T follicular helper cell (primary cell): ENCODE measurements around the gene DEXI.
"Not testable (repeated sequence)": the region's sequence is repeated elsewhere in the genome, so short reads cannot be mapped to it uniquely, and the experiment has no call there.

ENCODE experiments used
- DNase-seq: peaks from one replicate; pipeline ENCODE4 v3.0.0-alpha.2; 2020; ENCODE audit warnings: low read depth

DEXI gene

GRCh38 chr16:10941127-10941933, 938 bp downstream of the DEXI start:
- no peak for DNase-seq

DNA sequence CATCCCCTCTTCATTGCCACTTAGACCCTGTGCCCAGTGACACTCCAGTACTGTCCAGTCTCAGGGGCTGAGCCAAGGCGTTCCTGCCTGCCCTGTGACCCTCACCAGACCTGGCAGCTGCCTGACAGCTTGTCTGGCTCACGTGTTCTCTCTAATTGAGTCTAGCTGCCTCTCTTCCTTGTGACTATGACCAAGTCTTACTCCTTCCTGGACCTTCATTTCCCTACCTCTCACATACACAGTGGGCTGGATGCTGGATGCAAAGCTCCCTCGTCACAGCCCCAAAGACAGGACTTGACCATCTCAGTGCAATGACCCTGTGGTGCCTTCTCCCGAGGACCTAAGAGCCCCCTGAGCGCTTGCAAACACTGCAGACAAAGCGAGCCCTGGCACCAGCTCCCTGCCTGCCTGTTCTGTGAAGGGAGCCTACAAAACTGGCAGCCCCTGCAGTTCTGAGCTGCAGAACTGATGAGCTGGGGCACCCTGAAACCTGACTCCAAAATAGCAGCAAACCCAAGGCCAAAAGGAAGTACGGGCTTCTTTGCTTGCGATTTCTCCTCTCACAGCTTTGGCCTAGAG, 1.7 kb downstream of the DEXI start:
- DNase-seq: no peak

- DNase-seq: no peak
These were observed 2.5 kb downstream of the DEXI start for GRCh38 chr16:10939649-10940234.

- no peak for DNase-seq
These were observed 3.2 kb downstream of the DEXI start for GRCh38 chr16:10938796-10939648.

GRCh38 chr16:10938321-10938720, 3.9 kb downstream of the DEXI start:
- no peak for DNase-seq

- DNase-seq: no peak
These were observed 5.0 kb downstream of the DEXI start for GRCh38 chr16:10937068-10937859.

DNA sequence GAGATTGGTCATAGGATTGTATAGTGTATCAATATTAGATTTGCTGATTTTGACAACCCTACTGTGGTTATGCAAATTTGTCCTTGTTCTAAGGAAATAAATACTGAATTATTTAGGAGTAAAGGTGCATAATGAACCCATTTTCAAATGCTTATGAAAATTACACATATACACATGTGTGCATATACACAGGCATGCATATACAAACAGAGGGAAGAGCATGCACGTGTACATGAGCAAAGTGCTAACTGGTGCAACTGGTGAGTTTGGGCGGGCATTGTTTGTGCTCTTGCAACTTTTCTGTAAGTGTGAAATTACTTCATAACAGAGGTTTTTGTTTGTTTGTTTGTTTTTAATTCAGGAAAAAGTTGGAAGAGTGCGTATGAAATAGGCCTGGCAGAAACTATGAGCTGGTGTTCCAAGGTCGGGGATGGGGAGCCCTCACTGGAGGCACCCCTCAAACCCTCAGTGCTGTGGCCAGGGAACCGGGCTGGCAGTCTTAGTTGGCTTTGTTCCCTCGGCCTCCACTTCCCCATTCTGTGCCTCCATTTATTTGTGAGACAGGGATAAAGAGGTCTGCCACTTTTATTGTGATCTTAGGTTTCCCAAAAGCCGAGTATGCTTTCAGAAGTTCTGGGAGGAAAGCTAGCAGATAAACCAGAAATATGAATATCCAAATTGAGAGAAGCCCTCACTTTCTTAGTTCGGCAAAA, 5.8 kb downstream of the DEXI start:
- DNase-seq: no peak

DNA sequence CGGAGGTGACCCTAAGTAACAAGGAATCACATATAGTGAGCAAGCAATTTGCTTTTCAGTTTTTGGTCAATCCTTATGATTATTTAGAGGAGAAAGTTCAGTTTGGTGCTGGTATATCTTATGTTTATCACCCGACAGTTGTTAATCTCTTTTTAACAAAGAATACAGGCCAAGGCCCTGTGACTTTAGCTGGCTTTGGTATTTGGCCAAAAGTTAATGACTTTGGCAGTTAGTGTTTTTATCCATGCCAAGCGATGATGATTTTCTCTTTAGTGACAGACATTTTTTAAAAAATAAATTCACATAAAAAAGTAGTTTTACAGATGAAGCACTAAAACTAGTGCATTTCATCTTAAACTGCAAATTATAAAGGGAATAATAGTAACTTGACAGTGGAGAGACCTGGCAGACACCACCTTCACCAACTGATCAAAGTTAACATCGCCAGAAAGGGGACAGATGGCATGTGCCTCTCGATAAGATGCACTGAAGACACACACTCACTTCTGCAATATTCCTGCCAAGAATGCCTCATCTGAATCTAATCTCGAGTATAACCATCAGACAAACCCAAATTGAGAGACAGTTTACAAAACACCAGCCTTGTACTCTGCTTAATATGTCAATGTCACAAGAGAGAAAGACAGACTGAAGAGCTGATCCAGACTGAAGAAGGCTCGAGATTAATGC, 6.9 kb downstream of the DEXI start:
- no peak for DNase-seq

DNA sequence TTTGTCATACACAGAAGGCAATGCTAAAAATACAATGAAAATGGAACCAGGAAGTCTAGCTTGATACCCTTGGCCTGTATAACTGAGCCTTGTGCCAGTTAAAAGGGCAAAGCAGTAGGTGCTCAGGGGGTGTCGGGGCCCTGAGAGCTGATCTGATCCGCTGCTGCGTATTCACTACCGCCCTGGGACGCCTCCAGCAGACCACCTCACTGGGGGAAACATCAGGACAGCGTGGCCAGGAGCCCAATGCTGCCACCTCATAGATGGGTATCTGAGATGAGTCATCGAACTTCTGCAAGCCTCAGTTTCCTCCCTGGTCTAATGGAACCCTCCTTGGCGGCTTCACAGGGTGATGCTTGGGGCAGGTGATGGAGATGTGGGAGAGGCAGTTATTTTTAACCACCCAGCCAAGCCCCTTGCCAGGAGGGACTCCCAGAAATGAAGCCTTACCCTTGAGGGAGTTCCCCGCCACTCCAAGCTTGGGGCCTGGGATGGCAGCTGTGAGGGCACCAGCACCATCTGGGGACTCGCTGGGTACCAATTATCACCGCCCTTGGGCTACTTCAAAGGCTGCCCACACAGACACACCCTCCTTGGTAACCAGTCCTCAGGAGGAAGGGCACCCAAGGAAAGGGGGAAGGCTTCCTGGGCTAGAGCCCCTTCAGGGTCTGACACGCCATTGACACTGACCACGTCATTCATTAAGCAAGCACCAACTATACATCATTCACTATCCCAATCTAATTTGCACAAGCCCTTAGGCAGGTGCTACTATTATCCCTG, 7.8 kb downstream of the DEXI start:
- DNase-seq: no peak

- DNase-seq: no peak
These were observed 8.4 kb downstream of the DEXI start for GRCh38 chr16:10933865-10934264.

GRCh38 chr16:10932959-10933710, 9.1 kb downstream of the DEXI start:
- DNase-seq: no peak

GRCh38 chr16:10931977-10932632, 10.2 kb downstream of the DEXI start:
- DNase-seq: no peak

- no peak for DNase-seq
These were observed 11.1 kb downstream of the DEXI start for GRCh38 chr16:10931134-10931533.

DNA sequence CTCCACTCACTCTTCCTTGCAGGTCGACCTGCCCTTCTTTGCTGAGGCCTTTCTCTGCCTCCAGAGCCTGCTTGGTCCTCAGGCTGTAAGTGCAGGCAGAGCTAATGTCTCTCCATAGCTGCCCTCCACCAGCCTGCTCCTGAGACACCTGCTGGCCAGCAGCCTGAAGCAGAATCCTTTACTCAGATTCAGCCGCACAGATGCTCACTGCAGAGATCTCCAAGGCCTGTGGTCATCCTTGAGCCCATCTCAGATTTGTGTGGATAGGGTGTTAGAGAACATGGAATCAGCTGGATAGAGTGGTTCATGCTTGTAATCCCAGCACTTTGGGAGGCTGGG, 11.5 kb downstream of the DEXI start:
- no peak for DNase-seq

- DNase-seq: no peak
These were observed 12.2 kb downstream of the DEXI start for GRCh38 chr16:10929853-10930754.

GRCh38 chr16:10929097-10929496, 13.2 kb downstream of the DEXI start:
- DNase-seq: not testable (repeated sequence)

DNA sequence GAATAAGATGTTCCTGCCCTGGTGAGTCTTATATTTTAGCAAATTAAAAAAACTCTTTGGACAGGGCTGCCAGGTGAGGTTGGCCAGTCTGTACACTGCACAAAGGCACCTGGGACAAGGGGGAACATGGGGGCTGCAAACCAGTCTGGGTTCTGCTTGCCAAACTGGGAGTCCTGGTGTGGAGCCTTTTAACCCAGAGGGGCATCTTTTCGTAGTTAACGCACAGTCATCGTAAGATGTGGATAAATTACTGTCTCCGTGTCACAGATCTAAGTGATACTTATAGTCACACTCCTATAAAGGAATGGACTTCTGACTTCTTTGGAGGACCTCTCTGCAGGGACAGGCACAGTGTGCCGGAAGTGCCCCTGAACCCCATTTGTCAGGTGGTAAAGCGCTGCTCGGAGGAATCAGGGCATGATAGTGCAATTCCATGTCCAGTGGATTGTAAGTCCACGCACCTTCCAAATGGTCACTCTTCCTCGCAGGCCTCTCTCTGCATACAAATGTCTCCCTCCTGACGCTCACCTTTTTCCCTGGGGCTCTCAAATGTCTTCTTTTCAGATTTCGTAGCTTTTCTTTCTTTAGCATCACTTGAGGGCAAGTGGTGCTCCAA, 14.7 kb downstream of the DEXI start:
- no peak for DNase-seq
